GM13976 (cell line): ENCODE measurements around the gene PGGT1B.
"Not testable (repeated sequence)": the region's sequence is repeated elsewhere in the genome, so short reads cannot be mapped to it uniquely, and the experiment has no call there.

Source experiments
- DNase-seq: peaks from one replicate; pipeline ENCODE4 v3.0.0; 2012; ENCODE audit warnings: low spot score
- in situ Hi-C: fragments of 300-500 bp; cut with MboI; formaldehyde crosslinking; loops from one replicate; pipeline ENCODE4 v1.12.0; 2022; ENCODE audit warnings: low sequenced_read_pairs, mixed read lengths, inconsistent platforms; ENCODE audit not compliant: unreplicated experiment
- TF ChIP-seq, protein P1 (sequence below): IDR thresholded peaks from 2 replicates; pipeline ENCODE4 v1.5.1; 2012; ENCODE audit warnings: borderline replicate concordance, mild to moderate bottlenecking; ENCODE audit not compliant: insufficient read depth; ENCODE audit errors: extremely low read depth, missing control alignments, control extremely low read depth

PGGT1B gene

GRCh38 chr5:115263078-115263380 is 352 bp upstream of the PGGT1B start:
- in situ Hi-C loops, result no loop called here
- TF ChIP-seq, protein P1, sequence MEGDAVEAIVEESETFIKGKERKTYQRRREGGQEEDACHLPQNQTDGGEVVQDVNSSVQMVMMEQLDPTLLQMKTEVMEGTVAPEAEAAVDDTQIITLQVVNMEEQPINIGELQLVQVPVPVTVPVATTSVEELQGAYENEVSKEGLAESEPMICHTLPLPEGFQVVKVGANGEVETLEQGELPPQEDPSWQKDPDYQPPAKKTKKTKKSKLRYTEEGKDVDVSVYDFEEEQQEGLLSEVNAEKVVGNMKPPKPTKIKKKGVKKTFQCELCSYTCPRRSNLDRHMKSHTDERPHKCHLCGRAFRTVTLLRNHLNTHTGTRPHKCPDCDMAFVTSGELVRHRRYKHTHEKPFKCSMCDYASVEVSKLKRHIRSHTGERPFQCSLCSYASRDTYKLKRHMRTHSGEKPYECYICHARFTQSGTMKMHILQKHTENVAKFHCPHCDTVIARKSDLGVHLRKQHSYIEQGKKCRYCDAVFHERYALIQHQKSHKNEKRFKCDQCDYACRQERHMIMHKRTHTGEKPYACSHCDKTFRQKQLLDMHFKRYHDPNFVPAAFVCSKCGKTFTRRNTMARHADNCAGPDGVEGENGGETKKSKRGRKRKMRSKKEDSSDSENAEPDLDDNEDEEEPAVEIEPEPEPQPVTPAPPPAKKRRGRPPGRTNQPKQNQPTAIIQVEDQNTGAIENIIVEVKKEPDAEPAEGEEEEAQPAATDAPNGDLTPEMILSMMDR, result no peak
- DNase-seq, result no peak

- in situ Hi-C loops, result no loop called here
- TF ChIP-seq, protein P1, result no peak
- DNase-seq, result no peak
Measured at GRCh38 chr5:115262011-115262320, 711 bp downstream of the PGGT1B start.

DNA sequence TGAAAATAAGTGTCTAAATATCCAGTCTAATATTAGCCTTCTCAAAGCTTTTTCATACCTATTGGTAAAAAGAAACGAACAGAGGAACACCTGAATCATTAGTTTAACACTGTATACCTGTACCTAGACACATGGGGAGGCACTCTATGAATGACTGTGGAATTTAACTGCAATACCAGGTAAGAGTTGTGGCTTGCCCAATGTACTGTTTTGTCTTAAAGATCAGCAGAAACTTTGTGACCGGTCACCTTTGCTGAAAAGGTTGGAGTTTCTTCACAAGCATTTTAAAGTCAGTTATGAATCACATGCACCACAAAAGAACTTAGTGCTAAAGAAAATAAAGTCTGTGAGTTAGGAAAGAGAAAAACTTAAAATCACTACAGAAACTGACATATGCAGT is 2.4 kb downstream of the PGGT1B start:
- no peak for DNase-seq
- in situ Hi-C loops, result no loop called here
- TF ChIP-seq, protein P1, result no peak

GRCh38 chr5:115257981-115258380 is 4.7 kb downstream of the PGGT1B start:
- in situ Hi-C loops, result no loop called here
- DNase-seq, result no peak
- TF ChIP-seq, protein P1, result no peak

GRCh38 chr5:115249379-115249778 is 13.3 kb downstream of the PGGT1B start:
- in situ Hi-C loops, result loop anchor here (10.0 kb wide), 1 partner anchor 155 kb away; no protein-coding TSS in a partner anchor
- not testable (repeated sequence) for DNase-seq

DNA sequence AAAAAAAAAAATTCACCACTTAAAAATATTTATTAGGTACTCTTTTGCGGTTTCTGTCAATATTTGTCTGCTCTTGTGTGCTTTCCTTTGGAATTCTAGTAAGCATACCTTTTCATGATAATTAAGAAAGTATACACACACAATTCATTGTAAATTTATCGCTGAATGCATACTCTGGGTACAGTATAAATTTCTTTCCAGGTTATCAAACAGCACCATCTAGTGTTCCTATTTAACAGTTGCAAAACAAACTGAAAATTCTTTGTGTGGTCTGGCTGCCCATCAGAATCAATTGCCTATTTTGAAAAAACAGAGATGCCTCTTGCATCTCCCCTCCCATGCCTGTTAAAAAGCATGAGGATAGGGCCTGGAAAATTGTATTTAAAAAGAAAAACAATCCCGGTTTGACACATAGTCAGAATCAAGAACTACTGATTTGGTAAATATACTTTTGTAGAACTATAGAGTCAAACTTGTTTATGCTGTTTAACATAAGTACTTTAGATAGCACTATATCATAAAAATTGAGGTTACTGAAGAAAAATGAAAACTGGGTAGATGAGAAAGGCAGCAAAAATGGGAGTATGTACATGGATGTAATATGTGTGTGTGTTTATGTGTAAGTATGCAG is 16.2 kb downstream of the PGGT1B start:
- DNase-seq, result peak; percentile 49
- in situ Hi-C loops, result loop anchor here (10.0 kb wide), 1 partner anchor 152 kb away; no protein-coding TSS in a partner anchor
- TF ChIP-seq, protein P1, result peak; percentile 48

DNA sequence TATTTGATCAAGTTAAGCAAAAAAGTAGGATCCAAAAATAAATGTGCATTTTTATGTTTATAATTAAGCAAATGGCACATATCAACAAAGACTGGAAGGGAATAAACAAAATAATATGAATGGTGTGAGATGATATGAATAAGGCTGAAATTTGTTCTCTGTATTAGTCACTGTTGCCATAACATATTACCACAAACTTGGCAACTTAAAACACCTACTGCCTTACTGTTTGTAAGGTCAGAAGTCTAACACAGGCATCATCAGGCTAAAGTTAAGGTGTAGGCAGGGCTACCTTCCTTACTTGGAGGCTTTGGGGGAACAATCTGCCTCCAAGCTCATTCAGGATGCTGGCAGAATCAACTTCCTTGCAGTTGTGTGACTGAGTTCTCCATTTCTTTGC is 19.3 kb downstream of the PGGT1B start:
- DNase-seq, result peak; percentile 20

More for the DNA sequence above, 19.3 kb downstream of the PGGT1B start:
- TF ChIP-seq, protein P1, result no peak
- in situ Hi-C loops, result loop anchor here (10.0 kb wide), 1 partner anchor 149 kb away; no protein-coding TSS in a partner anchor
